ENCODE measurements around the gene CD160. TPM values are rescaled to one million over a fixed set of nuclear protein-coding genes. Genes with fewer than 3 reads are reported as not detected.

The CD160 gene
- total and polyA plus RNA-seq, 2 of the 4 experiments (the other 2 are of a cell fraction), result not detected

- no peak overlapping the region for H2AK9ac ChIP-seq (replicated peaks; ENCODE audit: low read depth, low read length, poor library complexity)
- no peaks in the 10 kb centered on the region for H4K20me1 ChIP-seq (ENCODE audit: insufficient read depth, low read length)
- H2AFZ ChIP-seq (replicated peaks; ENCODE audit: low read length, poor library complexity), result no peak overlapping the region
- no peaks in the 10 kb centered on the region for H3K4me1 ChIP-seq (ENCODE audit: control insufficient read depth, insufficient read depth, low read length)
- DNase-seq, result no peak
- no peak overlapping the region for H3K4me3 ChIP-seq (ENCODE audit: insufficient read depth, low read depth, low read length)
- no peak overlapping the region for H3K56ac ChIP-seq (ENCODE audit: extremely low read depth, insufficient read depth, low read length)
- H3K9ac ChIP-seq (ENCODE audit: low read depth, low read length), result no peak overlapping the region
- H3K79me1 ChIP-seq (ENCODE audit: low read depth in 1 of 2, low read length in 2 of 2), result peaks cover 31 to 70% of the 10 kb centered on the region in 2 experiments
- H2BK120ac ChIP-seq (ENCODE audit: low read depth, low read length), result no peak overlapping the region
- 80% methylated on average over 1 of the region's 1 CpG; no CpG with 5 or more reads in 1 of the 2 experiments for WGBS, 2 experiments (ENCODE audit: extremely low coverage in 2 of 2, insufficient read length in 1 of 2)
- no peak overlapping the region for H2AK5ac ChIP-seq (ENCODE audit: low read depth, low read length)
- H2BK20ac ChIP-seq (ENCODE audit: low read depth, low read length), result no peak overlapping the region
- H3K9me3 ChIP-seq (ENCODE audit: control insufficient read depth, insufficient read depth, low read length), result peaks cover 2% of the 10 kb centered on the region; the same call in 1 of the 2 replicates
- dilution Hi-C loops (cut with HindIII; ENCODE audit: low sequenced_read_pairs, unreplicated experiment), result no loop called here
- CTCF ChIA-PET, result interaction anchor here (0.7 kb wide), 1 partner anchor 63 kb away, joined by 3 read pairs; no protein-coding TSS in a partner anchor
- no peak overlapping the region for H2BK15ac ChIP-seq (ENCODE audit: low read depth, low read length)
- no peak overlapping the region for H4K91ac ChIP-seq (ENCODE audit: insufficient read depth, low read depth, low read length)
- no peak overlapping the region for H3K4me2 ChIP-seq (ENCODE audit: low read depth, low read length)
- no peak overlapping the region for H3K27ac ChIP-seq (ENCODE audit: insufficient read depth, low read length)
- no peak overlapping the region for H2BK5ac ChIP-seq (ENCODE audit: low read depth, low read length, poor library complexity, severe bottlenecking)
- no peak overlapping the region for H4K8ac ChIP-seq (ENCODE audit: low read depth in 2 of 2, low read length in 2 of 2)
- in situ Hi-C loops (cut with MboI; ENCODE audit: low sequenced_read_pairs), result no loop called here
- no peak overlapping the region for H4K5ac ChIP-seq (ENCODE audit: low read depth, low read length)
- H3K14ac ChIP-seq (replicated peaks; ENCODE audit: low read depth, low read length), result no peak overlapping the region
- H3K9me1 ChIP-seq (ENCODE audit: insufficient read depth, low read length), result no peaks in the 10 kb centered on the region
- no TSS peak for BruUV-seq (replicated peaks)
- no peak overlapping the region for H3K18ac ChIP-seq (ENCODE audit: low read depth, low read length)
- intact Hi-C loops (cut with micrococcal nuclease), result no loop called here
- no peak for TF ChIP-seq USF2 (IDR thresholded peaks at IDR 0.05; ENCODE audit: low read depth, low read length)
- no peak for TF ChIP-seq RCOR1 (IDR thresholded peaks at IDR 0.05; ENCODE audit: insufficient replicate concordance, low read length)
- no peak for TF ChIP-seq CEBPB (IDR thresholded peaks at IDR 0.05; ENCODE audit: low read depth, low read length)
- no peak for TF ChIP-seq FOS (IDR thresholded peaks at IDR 0.05; ENCODE audit: low read depth, low read length)
- no peak for TF ChIP-seq CTCF (conservative IDR thresholded peaks at IDR 0.05; ENCODE audit: low read depth, low read length)
- no peak for TF ChIP-seq MXI1 (IDR thresholded peaks at IDR 0.05; ENCODE audit: borderline replicate concordance, low read depth, low read length)
- no peak for TF ChIP-seq CHD1 (IDR thresholded peaks at IDR 0.05; ENCODE audit: low read depth, low read length)
- no peak for TF ChIP-seq RAD21 (IDR thresholded peaks at IDR 0.05; ENCODE audit: low read length)
- H3K27me3 ChIP-seq (ENCODE audit: control insufficient read depth, insufficient read depth, low read length), result no peaks in the 10 kb centered on the region
- H3K4ac ChIP-seq (ENCODE audit: low read depth, low read length), result no peak overlapping the region
- peaks cover 13% of the 10 kb centered on the region for H3K36me3 ChIP-seq (ENCODE audit: control insufficient read depth, insufficient read depth, low read length)
- H3K23ac ChIP-seq (ENCODE audit: low read depth, low read length), result no peak overlapping the region
- POLR2A ChIA-PET (ENCODE audit: unreplicated experiment), result no interaction called here
- ATAC-seq (ENCODE audit: low read depth), result no peak
Measured at GRCh38 chr1:145758575-145758974, 39.3 kb downstream of the CD160 start.
